ENCODE measurements around the gene USP3.

USP3 gene

GRCh38 chr15:63593705-63594671 lies 89.6 kb downstream of the USP3 start:
- DNase-seq (ENCODE audit: low read depth): no peak

GRCh38 chr15:63595065-63595464 lies 90.7 kb downstream of the USP3 start:
- no peak for DNase-seq (ENCODE audit: low read depth)

- no peak for DNase-seq (ENCODE audit: low read depth)
These were observed 91.3 kb downstream of the USP3 start for GRCh38 chr15:63595688-63596087.

- DNase-seq (ENCODE audit: low read depth): no peak
These were observed 92.3 kb downstream of the USP3 start for GRCh38 chr15:63596676-63597037.

- DNase-seq (ENCODE audit: low read depth): no peak
These were observed 92.8 kb downstream of the USP3 start, which contains the start of gene FBXL22 for GRCh38 chr15:63597038-63597790. Gene FBXL22, plus strand, starts transcription at chr15:63597387. Its CDS starts 6 bp downstream, at chr15:63597393.

- no peak for DNase-seq (ENCODE audit: low read depth)
These were observed 93.4 kb downstream of the USP3 start for GRCh38 chr15:63597821-63598220.

- no peak for DNase-seq (ENCODE audit: low read depth)
These were observed 94.3 kb downstream of the USP3 start for GRCh38 chr15:63598473-63599400.

GRCh38 chr15:63599401-63600000 lies 95.1 kb downstream of the USP3 start:
- DNase-seq (ENCODE audit: low read depth): no peak

- no peak for DNase-seq (ENCODE audit: low read depth)
These were observed 95.7 kb downstream of the USP3 start for GRCh38 chr15:63600001-63600615.

- DNase-seq (ENCODE audit: low read depth): peak; percentile 76
These were observed 96.2 kb downstream of the USP3 start for GRCh38 chr15:63600616-63601025.

GRCh38 chr15:63601026-63601703 lies 96.8 kb downstream of the USP3 start:
- no peak for DNase-seq (ENCODE audit: low read depth)

GRCh38 chr15:63601704-63602185 lies 97.4 kb downstream of the USP3 start:
- DNase-seq (ENCODE audit: low read depth): no peak

- DNase-seq (ENCODE audit: low read depth): no peak
These were observed 98.2 kb downstream of the USP3 start for GRCh38 chr15:63602595-63602994.

- no peak for DNase-seq (ENCODE audit: low read depth)
These were observed 99.1 kb downstream of the USP3 start for GRCh38 chr15:63603516-63603915.

GRCh38 chr15:63604281-63604680 lies 99.9 kb downstream of the USP3 start:
- DNase-seq (ENCODE audit: low read depth): no peak

GRCh38 chr15:63605036-63605435 lies 100.6 kb downstream of the USP3 start:
- DNase-seq (ENCODE audit: low read depth): no peak

- no peak for DNase-seq (ENCODE audit: low read depth)
These were observed 101.4 kb downstream of the USP3 start for GRCh38 chr15:63605816-63606215.

- no peak for DNase-seq (ENCODE audit: low read depth)
These were observed 101.9 kb downstream of the USP3 start for GRCh38 chr15:63606308-63606707.

GRCh38 chr15:63608989-63609388 lies 104.6 kb downstream of the USP3 start:
- no peak for DNase-seq (ENCODE audit: low read depth)

- no peak for DNase-seq (ENCODE audit: low read depth)
These were observed 105.1 kb downstream of the USP3 start for GRCh38 chr15:63609448-63609847.

Data from HS-27A (cell line).